ENCODE measurements around the gene TMEM54.

Gene TMEM54

GRCh38 chr1:32886828-32887414 lies 14.3 kb downstream of the TMEM54 start:
- no peak for TF ChIP-seq CTCF (IDR thresholded peaks at IDR 0.05; ENCODE audit: insufficient read depth, low read depth, low read length, missing control alignments)
- DNase-seq (ENCODE audit: low read depth): no peak
- H3K4me3 ChIP-seq (ENCODE audit: low read depth, low read length): no peak overlapping the region

GRCh38 chr1:32886004-32886827 lies 15.0 kb downstream of the TMEM54 start, which contains the start of gene HPCA:
TSS of gene HPCA (plus strand) at chr1:32886491. CDS start at chr1:32888899, 2,408 bp downstream.
- DNase-seq (ENCODE audit: low read depth): peak; percentile 26
- TF ChIP-seq CTCF (IDR thresholded peaks at IDR 0.05; ENCODE audit: insufficient read depth, low read depth, low read length, missing control alignments): peak; percentile 46
- H3K4me3 ChIP-seq (ENCODE audit: low read depth, low read length): no peak within 1 kb of the TSS

GRCh38 chr1:32885676-32886003 lies 15.5 kb downstream of the TMEM54 start:
- H3K4me3 ChIP-seq (ENCODE audit: low read depth, low read length): no peak overlapping the region
- TF ChIP-seq CTCF (IDR thresholded peaks at IDR 0.05; ENCODE audit: insufficient read depth, low read depth, low read length, missing control alignments): no peak
- DNase-seq (ENCODE audit: low read depth): no peak

- no peak overlapping the region for H3K4me3 ChIP-seq (ENCODE audit: low read depth, low read length)
- TF ChIP-seq CTCF (IDR thresholded peaks at IDR 0.05; ENCODE audit: insufficient read depth, low read depth, low read length, missing control alignments): no peak
- no peak for DNase-seq (ENCODE audit: low read depth)
Measured at GRCh38 chr1:32884726-32885125, 16.5 kb downstream of the TMEM54 start.

GRCh38 chr1:32884032-32884372 lies 17.2 kb downstream of the TMEM54 start:
- no peak for TF ChIP-seq CTCF (IDR thresholded peaks at IDR 0.05; ENCODE audit: insufficient read depth, low read depth, low read length, missing control alignments)
- no peak overlapping the region for H3K4me3 ChIP-seq (ENCODE audit: low read depth, low read length)

GRCh38 chr1:32883338-32884031 lies 17.7 kb downstream of the TMEM54 start:
- TF ChIP-seq CTCF (IDR thresholded peaks at IDR 0.05; ENCODE audit: insufficient read depth, low read depth, low read length, missing control alignments): no peak
- no peak for DNase-seq (ENCODE audit: low read depth)
- H3K4me3 ChIP-seq (ENCODE audit: low read depth, low read length): no peak overlapping the region

More at GRCh38 chr1:32884032-32884372, 17.2 kb downstream of the TMEM54 start:
- no peak for DNase-seq (ENCODE audit: low read depth)

Data from GM12865 (cell line).